ENCODE measurements around the gene TERF2IP.

TERF2IP gene

DNA sequence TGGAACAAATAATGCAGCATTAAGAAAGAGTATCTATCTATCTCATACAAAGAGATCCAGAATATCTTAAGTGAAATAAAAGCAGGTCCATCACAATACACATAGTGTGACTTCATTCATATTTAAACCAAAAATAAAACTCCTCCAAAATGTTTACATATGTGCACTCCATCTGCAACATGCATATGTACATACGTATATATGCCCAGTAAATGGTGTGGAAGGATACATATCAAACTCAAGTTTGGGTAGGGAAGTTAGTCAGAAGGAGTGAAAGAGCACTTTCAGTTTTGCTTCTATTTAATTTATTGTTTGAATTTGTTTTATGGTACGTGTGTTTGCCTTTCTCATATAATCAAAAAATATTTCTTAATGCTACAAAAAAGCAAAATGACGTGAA is 12.5 kb upstream of the TERF2IP start:
- DNase-seq (ENCODE audit: low read depth in 2 of 2, low spot score in 1 of 2): no peak

DNA sequence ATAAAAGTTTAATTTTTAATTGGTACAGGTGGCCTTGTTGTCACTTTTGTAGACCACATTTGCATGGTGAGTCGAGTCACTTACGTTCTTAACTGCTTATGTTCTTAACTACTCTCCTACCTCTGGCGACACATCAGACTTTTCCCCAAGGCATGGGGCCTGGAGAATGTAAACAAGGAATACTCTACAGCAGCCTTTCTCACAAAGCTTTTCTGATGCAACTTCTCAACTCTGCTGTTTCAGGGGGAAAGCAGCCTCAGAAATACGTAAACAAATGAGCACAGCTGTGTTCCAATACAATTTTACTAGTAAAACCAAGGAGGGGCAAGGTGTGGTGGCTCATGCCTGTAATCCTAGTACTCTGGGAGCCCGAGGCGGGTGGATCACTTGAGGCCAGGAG is 7.0 kb upstream of the TERF2IP start:
- DNase-seq (ENCODE audit: low read depth in 2 of 2, low spot score in 1 of 2): no peak

- DNase-seq (ENCODE audit: low read depth in 2 of 2, low spot score in 1 of 2): no peak
Measured at GRCh38 chr16:75644240-75645012, 3.1 kb upstream of the TERF2IP start.

- no peak for DNase-seq (ENCODE audit: low read depth in 2 of 2, low spot score in 1 of 2)
Measured at GRCh38 chr16:75647112-75647491, 471 bp upstream of the TERF2IP start.

DNA sequence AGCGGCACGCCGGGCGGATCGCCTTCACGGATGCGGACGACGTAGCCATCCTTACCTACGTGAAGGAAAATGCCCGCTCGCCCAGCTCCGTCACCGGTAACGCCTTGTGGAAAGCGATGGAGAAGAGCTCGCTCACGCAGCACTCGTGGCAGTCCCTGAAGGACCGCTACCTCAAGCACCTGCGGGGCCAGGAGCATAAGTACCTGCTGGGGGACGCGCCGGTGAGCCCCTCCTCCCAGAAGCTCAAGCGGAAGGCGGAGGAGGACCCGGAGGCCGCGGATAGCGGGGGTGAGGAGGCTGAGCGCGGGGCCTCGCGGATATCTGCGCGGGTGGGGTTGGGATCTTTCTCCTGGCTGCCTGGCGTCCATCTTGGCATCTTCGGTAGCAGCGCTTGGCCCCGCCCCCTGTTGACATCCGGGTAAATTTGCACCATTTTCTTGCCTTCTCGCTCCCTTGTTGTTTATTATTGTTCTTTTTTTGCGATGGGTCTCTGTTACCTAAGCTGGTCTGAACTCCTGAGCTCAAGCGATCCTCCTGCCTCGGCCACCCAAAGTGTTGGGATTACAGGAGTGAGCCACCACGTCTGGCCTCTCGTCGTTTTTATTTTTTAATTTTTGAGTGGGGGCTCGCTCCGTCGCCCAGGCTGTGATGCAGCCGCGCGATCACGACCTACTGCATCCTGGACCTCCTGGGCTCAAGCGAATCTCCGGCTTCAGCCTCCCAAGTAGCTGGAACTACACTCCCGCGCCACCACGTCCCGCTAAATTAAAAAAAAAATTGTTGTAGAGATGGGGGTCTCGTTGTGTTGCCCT is 898 bp downstream of the TERF2IP start:
- DNase-seq (ENCODE audit: low read depth in 2 of 2, low spot score in 1 of 2): peak; percentile 75 to 77

- DNase-seq (ENCODE audit: low read depth in 2 of 2, low spot score in 1 of 2): no peak
Measured at GRCh38 chr16:75653922-75654321, 6.3 kb downstream of the TERF2IP start.

DNA sequence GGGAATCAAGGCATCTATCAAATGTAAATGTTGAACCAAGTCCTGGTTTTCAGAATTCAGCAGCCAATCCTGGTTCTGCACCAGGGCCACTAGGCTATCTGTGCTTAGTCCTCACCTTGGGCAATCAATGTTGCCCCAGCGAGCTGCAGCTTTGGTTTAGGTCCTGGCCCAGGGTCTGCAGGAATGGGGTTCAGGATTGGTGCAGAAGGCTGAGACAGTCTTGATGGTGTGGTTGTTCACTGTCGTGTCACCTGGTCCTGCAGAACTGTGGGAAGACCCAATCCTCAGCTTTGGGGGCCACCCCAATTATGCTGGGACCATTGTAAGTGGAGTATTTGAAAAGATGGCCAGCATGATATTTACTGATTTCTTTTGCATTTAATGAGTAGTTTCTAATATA is 10.6 kb downstream of the TERF2IP start:
- DNase-seq (ENCODE audit: low read depth in 2 of 2, low spot score in 1 of 2): no peak

- DNase-seq (ENCODE audit: low read depth in 2 of 2, low spot score in 1 of 2): no peak
Measured at GRCh38 chr16:75660321-75660720, 12.7 kb downstream of the TERF2IP start.

DNA sequence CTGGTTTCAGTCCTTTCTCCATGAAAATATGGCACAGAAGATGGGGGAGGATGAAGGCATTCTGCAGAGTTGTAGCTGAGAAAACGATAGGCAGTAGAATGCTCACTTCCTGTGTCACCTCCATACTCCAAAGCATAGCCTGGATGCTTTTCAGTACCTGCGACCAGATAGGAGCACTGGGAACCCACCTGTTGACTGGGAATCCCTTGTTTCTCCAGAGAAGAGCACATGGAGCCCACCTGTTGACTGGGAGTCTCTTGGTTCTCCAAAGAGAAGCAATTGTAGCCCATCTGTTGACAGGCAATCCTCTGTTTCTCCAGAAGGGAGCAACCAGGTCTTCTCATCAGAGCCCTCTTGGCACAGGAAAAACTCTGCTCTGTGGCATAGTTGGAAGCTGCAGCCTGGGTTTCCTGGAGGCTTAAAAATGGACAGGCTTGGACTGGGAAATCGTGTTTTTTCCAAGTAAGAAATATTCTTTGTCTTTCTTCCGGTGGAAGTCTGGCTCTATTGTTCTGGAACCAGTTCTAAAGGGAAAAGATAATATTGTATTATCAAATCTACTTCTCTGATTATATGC is 13.2 kb downstream of the TERF2IP start:
- DNase-seq (ENCODE audit: low read depth in 2 of 2, low spot score in 1 of 2): no peak

GRCh38 chr16:75667503-75667902 is 19.9 kb downstream of the TERF2IP start:
- DNase-seq (ENCODE audit: low read depth in 2 of 2, low spot score in 1 of 2): no peak

GRCh38 chr16:75676909-75677308 is 29.3 kb downstream of the TERF2IP start, which contains the start of gene CPHXL2:
Gene CPHXL2, minus strand, starts transcription at chr16:75677009. Its CDS starts 10 bp downstream, at chr16:75676999.
- DNase-seq (ENCODE audit: low read depth in 2 of 2, low spot score in 1 of 2): no peak

DNA sequence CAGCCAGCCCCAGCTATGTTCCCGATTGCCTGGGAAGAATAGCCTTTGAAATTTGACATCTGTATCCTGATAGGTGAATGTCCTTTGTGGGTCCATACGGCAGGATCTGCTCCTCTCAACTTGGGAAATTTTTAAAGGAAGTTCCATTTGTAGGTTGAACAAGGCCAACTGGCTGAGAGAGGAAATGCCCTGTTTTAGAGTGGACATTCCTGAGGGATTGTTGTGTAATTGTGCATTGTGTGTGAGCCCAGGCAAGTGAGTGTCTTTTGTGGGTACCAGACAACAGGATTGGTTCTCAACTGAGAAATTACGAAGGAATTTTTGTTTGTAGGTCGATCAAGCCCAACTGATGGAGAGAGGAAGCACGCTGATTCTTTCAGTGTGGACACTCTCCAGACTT is 31.8 kb downstream of the TERF2IP start:
- no peak for DNase-seq (ENCODE audit: low read depth in 2 of 2, low spot score in 1 of 2)

DNA sequence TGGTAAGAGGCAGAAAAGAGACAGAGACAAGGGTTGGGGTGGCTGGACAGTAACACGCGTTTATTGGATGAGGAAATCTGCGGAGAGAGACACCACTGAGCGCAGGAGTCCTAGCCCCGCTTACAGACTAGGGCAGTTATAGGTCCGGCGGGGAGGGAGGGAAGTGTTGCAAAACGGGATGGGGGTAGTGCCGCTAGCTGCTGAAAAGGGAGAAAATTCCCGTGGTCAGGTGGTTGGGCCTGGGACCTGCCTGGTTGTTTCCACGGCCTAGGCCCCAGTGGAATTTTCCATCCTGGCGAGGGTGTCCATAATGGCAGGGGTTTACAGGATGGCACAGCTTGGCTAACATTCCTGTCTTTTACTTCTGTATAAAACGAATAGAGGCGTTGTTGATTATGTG is 34.7 kb downstream of the TERF2IP start:
- no peak for DNase-seq (ENCODE audit: low read depth in 2 of 2, low spot score in 1 of 2)

GRCh38 chr16:75687361-75687760 is 39.8 kb downstream of the TERF2IP start:
- DNase-seq (ENCODE audit: low read depth in 2 of 2, low spot score in 1 of 2): no peak

GRCh38 chr16:75695708-75696107 is 48.1 kb downstream of the TERF2IP start:
- no peak for DNase-seq (ENCODE audit: low read depth in 2 of 2, low spot score in 1 of 2)

DNA sequence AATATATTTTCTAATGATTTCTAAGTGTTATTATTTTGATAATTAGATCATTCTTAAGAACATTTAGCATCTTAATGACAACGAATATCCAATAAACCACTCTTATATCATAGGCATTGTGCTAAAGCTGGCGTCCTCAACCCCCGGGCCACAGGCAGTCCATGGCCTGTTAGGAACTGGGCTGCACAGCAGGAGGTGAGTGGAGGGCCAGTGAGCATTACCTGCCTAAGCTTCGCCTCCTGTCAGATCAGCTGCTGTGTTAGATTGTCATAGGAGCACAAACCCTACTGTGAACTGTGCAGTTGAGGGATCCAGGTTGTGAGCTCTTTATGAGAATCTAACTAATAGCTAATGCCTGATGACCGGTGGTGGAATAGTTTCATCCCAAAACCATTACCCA is 50.0 kb downstream of the TERF2IP start:
- DNase-seq (ENCODE audit: low read depth in 2 of 2, low spot score in 1 of 2): no peak

GRCh38 chr16:75701361-75701760 is 53.8 kb downstream of the TERF2IP start, which contains the start of gene DUXB:
Gene DUXB, minus strand, starts transcription at chr16:75701461. Its CDS starts 43 bp downstream, at chr16:75701418.
- no peak for DNase-seq (ENCODE audit: low read depth in 2 of 2, low spot score in 1 of 2)

GRCh38 chr16:75702242-75702641 is 54.7 kb downstream of the TERF2IP start:
- DNase-seq (ENCODE audit: low read depth in 2 of 2, low spot score in 1 of 2): no peak

- DNase-seq (ENCODE audit: low read depth in 2 of 2, low spot score in 1 of 2): no peak
Measured at GRCh38 chr16:75703306-75703705, 55.7 kb downstream of the TERF2IP start.

Data from stimulated activated CD8-positive, alpha-beta memory T cell treated with anti-CD3 and anti-CD28 coated beads, Interleukin-4, amount 100 ng/mL, for 4 hours (primary cell).